HepG2 (cell line): ENCODE measurements around the gene APOL4.

Experiments used
- CC2D1A ChIP-seq: sonication (generic); formaldehyde crosslinking; IDR thresholded peaks from 2 replicates; pipeline ENCODE4 v1.8.1; 2023; ENCODE audit warnings: mild to moderate bottlenecking, missing genetic modification reagents
- CTCF ChIP-seq: sonication (generic); formaldehyde crosslinking; IDR thresholded peaks from 2 replicates; pipeline ENCODE4 v1.5.0; 2020; ENCODE audit warnings: mild to moderate bottlenecking, missing genetic modification reagents, moderate library complexity
- ESRRA ChIP-seq: sonication (generic); formaldehyde crosslinking; IDR thresholded peaks from 2 replicates; pipeline ENCODE4 v1.5.1; 2020; ENCODE audit warnings: mild to moderate bottlenecking, low read depth, missing genetic modification reagents
- HMGXB4 ChIP-seq, 2 experiments: sonication (generic) in 1 of 2; formaldehyde crosslinking in 1 of 2; IDR thresholded peaks; 2 replicates each; pipeline versions ENCODE4 v1.4.0 to v1.6.1; 2018 to 2020; ENCODE audit warnings: missing genetic modification reagents in 2 of 2, borderline replicate concordance in 1 of 2, low read depth in 1 of 2, mild to moderate bottlenecking in 1 of 2, missing biosample characterization in 1 of 2
- ZBTB7A ChIP-seq: sonication (generic); formaldehyde crosslinking; IDR thresholded peaks from 2 replicates; pipeline ENCODE4 v1.8.0; 2022; ENCODE audit warnings: mild to moderate bottlenecking, missing genetic modification reagents

DNA sequence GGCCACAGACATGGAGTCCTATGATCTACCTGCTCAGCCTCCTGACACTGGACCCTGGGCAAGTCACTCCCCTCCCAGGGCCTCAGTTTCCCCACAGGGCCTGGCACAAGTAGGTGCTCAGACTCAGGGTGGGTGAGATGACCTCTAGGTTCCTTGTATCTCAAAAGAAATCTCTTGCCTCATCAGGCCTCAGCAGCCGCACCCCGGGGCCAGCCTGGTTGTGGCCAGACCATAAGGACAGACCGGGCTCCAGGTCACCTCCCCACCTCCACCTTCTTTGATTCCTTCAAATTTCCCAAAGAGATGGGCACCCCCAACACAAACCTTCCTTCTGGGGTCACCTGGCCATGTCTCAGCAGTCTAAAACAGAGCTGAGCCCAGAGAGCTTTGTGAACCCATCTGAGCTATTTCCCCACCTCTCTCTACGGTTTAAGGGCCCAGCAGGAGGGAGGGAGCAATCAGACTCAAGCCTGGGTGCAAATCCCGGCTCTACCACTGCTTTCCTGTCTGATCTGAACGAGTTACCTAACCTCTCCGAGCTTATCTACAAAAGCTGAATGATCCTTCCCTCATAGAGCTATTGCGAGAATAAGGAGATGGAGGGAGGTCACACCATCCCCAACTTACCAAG is 2.5 kb upstream of the APOL4 start:
- TF ChIP-seq CTCF (no peak), ESRRA (no peak), ZBTB7A (CRISPR knock-in tag) (no peak), CC2D1A (CRISPR knock-in tag) (no peak), HMGXB4 (CRISPR knock-in tag; IDR thresholded peaks at IDR 0.05; ENCODE audit: borderline replicate concordance in 1 of 2, low read depth in 1 of 2) (no peak)
